Jurkat, Clone E6-1 (cell line): ENCODE results near the gene SIX3. TPM values are rescaled to one million over a fixed set of nuclear protein-coding genes. Genes with fewer than 3 reads are reported as not detected.

Source experiments
- DNase-seq: peaks from one replicate; pipeline ENCODE4 v3.0.0-alpha.2; 2011; ENCODE audit warnings: low read depth, low spot score
- H3K4me3 ChIP-seq: 2 replicates; pipeline ENCODE4 v1.5.1; 2011; ENCODE audit warnings: mild to moderate bottlenecking, low read length, control low read depth, moderate library complexity
- polyA plus RNA-seq: library from polyadenylated mRNA; unstranded; fragments of >200 nt; gene quantifications from one replicate; pipeline ENCODE4 v1.2.1, GENCODE V29; 2012; ENCODE audit warnings: missing spikeins; ENCODE audit not compliant: insufficient read length, insufficient read depth

Gene SIX3
- polyA plus RNA-seq, result 1.7 TPM

- H3K4me3 ChIP-seq, result peak within 1 kb of the TSS; percentile 61
- DNase-seq, result peak; percentile 71
Measured at GRCh38 chr2:44941551-44942234, at the start of gene SIX3. SIX3 (plus strand) TSS chr2:44941702; CDS start chr2:44942105, 403 bp downstream.

GRCh38 chr2:44894058-44894457 is 47.4 kb upstream of the SIX3 start:
- H3K4me3 ChIP-seq, result no peak overlapping the region
- DNase-seq, result no peak

GRCh38 chr2:44895061-44895460 is 46.4 kb upstream of the SIX3 start:
- DNase-seq, result no peak
- H3K4me3 ChIP-seq, result no peak overlapping the region

GRCh38 chr2:44897406-44897805 is 44.1 kb upstream of the SIX3 start:
- no peak for DNase-seq
- no peak overlapping the region for H3K4me3 ChIP-seq

- no peak for DNase-seq
- no peak overlapping the region for H3K4me3 ChIP-seq
Measured at GRCh38 chr2:44902217-44903137, 39.0 kb upstream of the SIX3 start.

- no peak for DNase-seq
- H3K4me3 ChIP-seq, result no peak overlapping the region
Measured at GRCh38 chr2:44904578-44904977, 36.9 kb upstream of the SIX3 start.

- DNase-seq, result no peak
- H3K4me3 ChIP-seq, result no peak overlapping the region
Measured at GRCh38 chr2:44906972-44907371, 34.5 kb upstream of the SIX3 start.

GRCh38 chr2:44909831-44910230 is 31.7 kb upstream of the SIX3 start:
- no peak overlapping the region for H3K4me3 ChIP-seq
- DNase-seq, result no peak

GRCh38 chr2:44912660-44913059 is 28.8 kb upstream of the SIX3 start:
- no peak for DNase-seq
- no peak overlapping the region for H3K4me3 ChIP-seq

- H3K4me3 ChIP-seq, result no peak overlapping the region
- DNase-seq, result no peak
Measured at GRCh38 chr2:44916291-44916690, 25.2 kb upstream of the SIX3 start.

- no peak overlapping the region for H3K4me3 ChIP-seq
- no peak for DNase-seq
Measured at GRCh38 chr2:44918095-44918775, 23.3 kb upstream of the SIX3 start.

GRCh38 chr2:44920751-44921150 is 20.8 kb upstream of the SIX3 start:
- no peak for DNase-seq
- no peak overlapping the region for H3K4me3 ChIP-seq

GRCh38 chr2:44922776-44923175 is 18.7 kb upstream of the SIX3 start:
- DNase-seq, result no peak
- H3K4me3 ChIP-seq, result no peak overlapping the region

- no peak for DNase-seq
Measured at GRCh38 chr2:44925561-44926136, 15.9 kb upstream of the SIX3 start.

GRCh38 chr2:44926957-44927356 is 14.5 kb upstream of the SIX3 start:
- H3K4me3 ChIP-seq, result no peak overlapping the region
- DNase-seq, result no peak

More at GRCh38 chr2:44925561-44926136, 15.9 kb upstream of the SIX3 start:
- H3K4me3 ChIP-seq, result no peak overlapping the region

GRCh38 chr2:44927985-44928482 is 13.5 kb upstream of the SIX3 start:
- DNase-seq, result no peak
- H3K4me3 ChIP-seq, result no peak overlapping the region

- no peak for DNase-seq
- no peak overlapping the region for H3K4me3 ChIP-seq
Measured at GRCh38 chr2:44928483-44929158, 12.9 kb upstream of the SIX3 start.

GRCh38 chr2:44929159-44929734 is 12.3 kb upstream of the SIX3 start:
- no peak overlapping the region for H3K4me3 ChIP-seq
- DNase-seq, result no peak
